ENCODE measurements around the gene FRMD4B.

DNA sequence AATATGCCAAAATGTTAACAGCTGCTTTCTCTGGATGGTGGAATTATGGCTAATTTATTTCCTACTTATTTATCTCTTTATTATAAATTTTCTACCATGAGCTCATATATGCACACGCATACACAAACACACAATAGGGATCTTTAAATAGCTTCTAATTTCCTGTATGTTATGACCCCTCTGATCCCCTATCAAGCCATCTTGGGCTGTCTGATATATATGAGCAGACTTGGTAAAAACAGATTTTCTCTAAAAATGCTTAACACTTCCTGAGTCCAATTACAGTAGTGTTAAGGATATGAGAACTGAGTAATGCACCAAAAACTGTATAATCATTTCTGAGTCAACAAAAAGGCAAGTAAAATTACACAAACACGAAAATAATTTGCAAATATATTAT, 211.4 kb downstream of the FRMD4B start:
- TF ChIP-seq POLR2A (IDR thresholded peaks at IDR 0.05): no peak
- TF ChIP-seq, protein P1, sequence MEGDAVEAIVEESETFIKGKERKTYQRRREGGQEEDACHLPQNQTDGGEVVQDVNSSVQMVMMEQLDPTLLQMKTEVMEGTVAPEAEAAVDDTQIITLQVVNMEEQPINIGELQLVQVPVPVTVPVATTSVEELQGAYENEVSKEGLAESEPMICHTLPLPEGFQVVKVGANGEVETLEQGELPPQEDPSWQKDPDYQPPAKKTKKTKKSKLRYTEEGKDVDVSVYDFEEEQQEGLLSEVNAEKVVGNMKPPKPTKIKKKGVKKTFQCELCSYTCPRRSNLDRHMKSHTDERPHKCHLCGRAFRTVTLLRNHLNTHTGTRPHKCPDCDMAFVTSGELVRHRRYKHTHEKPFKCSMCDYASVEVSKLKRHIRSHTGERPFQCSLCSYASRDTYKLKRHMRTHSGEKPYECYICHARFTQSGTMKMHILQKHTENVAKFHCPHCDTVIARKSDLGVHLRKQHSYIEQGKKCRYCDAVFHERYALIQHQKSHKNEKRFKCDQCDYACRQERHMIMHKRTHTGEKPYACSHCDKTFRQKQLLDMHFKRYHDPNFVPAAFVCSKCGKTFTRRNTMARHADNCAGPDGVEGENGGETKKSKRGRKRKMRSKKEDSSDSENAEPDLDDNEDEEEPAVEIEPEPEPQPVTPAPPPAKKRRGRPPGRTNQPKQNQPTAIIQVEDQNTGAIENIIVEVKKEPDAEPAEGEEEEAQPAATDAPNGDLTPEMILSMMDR (IDR thresholded peaks at IDR 0.05): no peak
